DND-41 (cell line): ENCODE results near the gene DOK6.

Experiments used
- ATAC-seq: fragments of 200-7000 bp; cut with Tn5 transposase; 3 replicates; pipeline ENCODE4 v1.9.1; 2021; ENCODE audit warnings: low read depth; ENCODE audit not compliant: insufficient read depth
- DNase-seq: peaks from one replicate; pipeline ENCODE4 v3.0.0-alpha.2; 2020
- H2AFZ ChIP-seq: 2 replicates; pipeline ENCODE4 v1.6.0; 2012; ENCODE audit warnings: low read depth, low read length
- H3K27ac ChIP-seq: 2 replicates; pipeline ENCODE4 v1.5.1; 2012; ENCODE audit warnings: low read length, inconsistent platforms
- H3K27me3 ChIP-seq: fragments of 200-600 bp; sonication (generic); 2 replicates; pipeline ENCODE4 v1.6.0; 2012; ENCODE audit warnings: low read length, mild to moderate bottlenecking, inconsistent platforms; ENCODE audit not compliant: insufficient read depth, poor library complexity
- H3K36me3 ChIP-seq: 2 replicates; pipeline ENCODE4 v1.5.1; 2012; ENCODE audit warnings: low read length, inconsistent platforms; ENCODE audit not compliant: insufficient read depth
- H3K4me1 ChIP-seq: 2 replicates; pipeline ENCODE4 v1.5.1; 2012; ENCODE audit warnings: mild to moderate bottlenecking, low read length; ENCODE audit not compliant: insufficient read depth
- H3K4me2 ChIP-seq: 2 replicates; pipeline ENCODE4 v1.6.0; 2012; ENCODE audit warnings: mild to moderate bottlenecking, moderate library complexity, low read length, inconsistent platforms; ENCODE audit not compliant: insufficient read depth
- H3K4me3 ChIP-seq, 2 experiments: fragments of 200-600 bp in 1 of 2; shearing (Covaris generic) in 1 of 2; 2 replicates each; pipeline ENCODE4 v1.5.1; 2012 to 2016; ENCODE audit warnings: inconsistent platforms in 2 of 2, low read length in 2 of 2, mild to moderate bottlenecking in 2 of 2, low read depth in 1 of 2, moderate library complexity in 1 of 2
- H3K79me2 ChIP-seq: 2 replicates; pipeline ENCODE4 v1.6.0; 2012; ENCODE audit warnings: low read length, inconsistent platforms; ENCODE audit not compliant: insufficient read depth
- H3K9ac ChIP-seq: 2 replicates; pipeline ENCODE4 v1.6.0; 2012; ENCODE audit warnings: low read depth, mild to moderate bottlenecking, inconsistent platforms, low read length, moderate library complexity
- H3K9me3 ChIP-seq: 2 replicates; pipeline ENCODE4 v1.5.1; 2012; ENCODE audit warnings: low read length, moderate library complexity, mild to moderate bottlenecking, inconsistent platforms; ENCODE audit not compliant: insufficient read depth, severe bottlenecking
- H4K20me1 ChIP-seq: 2 replicates; pipeline ENCODE4 v1.6.0; 2012; ENCODE audit warnings: low read length; ENCODE audit not compliant: insufficient read depth
- CTCF ChIP-seq: IDR thresholded peaks from 2 replicates; pipeline ENCODE4 v1.5.1; 2012; ENCODE audit warnings: borderline replicate concordance, low read length, moderate library complexity, mild to moderate bottlenecking; ENCODE audit not compliant: poor library complexity, severe bottlenecking; ENCODE audit errors: extremely low read depth
- EZH2 ChIP-seq: IDR thresholded peaks from 3 replicates; pipeline ENCODE4 v1.6.1; 2012; ENCODE audit warnings: borderline replicate concordance, low read depth, mild to moderate bottlenecking, moderate library complexity, low read length, inconsistent platforms; ENCODE audit not compliant: severe bottlenecking

Gene DOK6

GRCh38 chr18:69838620-69839411, 438.1 kb downstream of the DOK6 start:
- H3K27me3 ChIP-seq: no peaks in the 10 kb centered on the region
- H3K36me3 ChIP-seq: no peaks in the 10 kb centered on the region
- H3K4me1 ChIP-seq: no peaks in the 10 kb centered on the region
- H3K4me2 ChIP-seq: no peak overlapping the region
- no peaks in the 10 kb centered on the region for H4K20me1 ChIP-seq
- no peaks in the 10 kb centered on the region for H3K79me2 ChIP-seq
- TF ChIP-seq EZH2 (no peak), CTCF (no peak)
- no peaks in the 10 kb centered on the region for H3K9me3 ChIP-seq
- H3K4me3 ChIP-seq: no peak overlapping the region
- DNase-seq (peak; percentile 47), ATAC-seq (peak; percentile 84)
- H2AFZ ChIP-seq: no peak overlapping the region
- H3K9ac ChIP-seq: no peak overlapping the region
- no peak overlapping the region for H3K27ac ChIP-seq

GRCh38 chr18:69839497-69839896, 438.8 kb downstream of the DOK6 start:
- Histone ChIP-seq H3K4me2 (no peak overlapping the region), H3K36me3 (no peaks in the 10 kb centered on the region)

GRCh38 chr18:69840001-69840400, 439.3 kb downstream of the DOK6 start:
- Histone ChIP-seq H4K20me1 (no peaks in the 10 kb centered on the region), H2AFZ (no peak overlapping the region), H3K27me3 (no peaks in the 10 kb centered on the region), H3K4me2 (no peak overlapping the region), H3K36me3 (no peaks in the 10 kb centered on the region), H3K27ac (no peak overlapping the region), H3K79me2 (no peaks in the 10 kb centered on the region), H3K4me1 (no peaks in the 10 kb centered on the region), H3K9ac (no peak overlapping the region), H3K9me3 (no peaks in the 10 kb centered on the region), H3K4me3 (no peak overlapping the region)
- ATAC-seq (no peak), DNase-seq (no peak)
- TF ChIP-seq CTCF (no peak), EZH2 (no peak)

More at GRCh38 chr18:69839497-69839896, 438.8 kb downstream of the DOK6 start:
- no peaks in the 10 kb centered on the region for H3K4me1 ChIP-seq
- ATAC-seq (no peak), DNase-seq (no peak)
- no peaks in the 10 kb centered on the region for H4K20me1 ChIP-seq
- H3K4me3 ChIP-seq: no peak overlapping the region
- no peaks in the 10 kb centered on the region for H3K79me2 ChIP-seq
- TF ChIP-seq CTCF (no peak), EZH2 (no peak)
- H3K27ac ChIP-seq: no peak overlapping the region
- H2AFZ ChIP-seq: no peak overlapping the region
- no peaks in the 10 kb centered on the region for H3K27me3 ChIP-seq
- H3K9ac ChIP-seq: no peak overlapping the region
- no peaks in the 10 kb centered on the region for H3K9me3 ChIP-seq
